IPS-NIHi11 (cell line): ENCODE results near the gene LRP1.
A peak's percentile ranks its signal among the peaks of the same experiment; 100 is the strongest.

Experiments
- DNase-seq: peaks from one replicate; pipeline ENCODE4 v3.0.0; 2012; ENCODE audit warnings: mixed read lengths, low spot score

LRP1 gene

GRCh38 chr12:57175428-57176138 is 47.3 kb downstream of the LRP1 start:
- peak; percentile 95 for DNase-seq

- no peak for DNase-seq
Measured at GRCh38 chr12:57176139-57176477, 47.8 kb downstream of the LRP1 start.

- DNase-seq: no peak
Measured at GRCh38 chr12:57176846-57177245, 48.6 kb downstream of the LRP1 start.

GRCh38 chr12:57177354-57177753 is 49.1 kb downstream of the LRP1 start:
- DNase-seq: no peak

- DNase-seq: no peak
Measured at GRCh38 chr12:57178213-57178612, 49.9 kb downstream of the LRP1 start.

- DNase-seq: no peak
Measured at GRCh38 chr12:57179331-57180086, 51.2 kb downstream of the LRP1 start.

GRCh38 chr12:57180321-57180989 is 52.2 kb downstream of the LRP1 start:
- no peak for DNase-seq

- no peak for DNase-seq
Measured at GRCh38 chr12:57181072-57181471, 52.8 kb downstream of the LRP1 start.

- DNase-seq: no peak
Measured at GRCh38 chr12:57181561-57182155, 53.4 kb downstream of the LRP1 start.

- peak; percentile 99 for DNase-seq
Measured at GRCh38 chr12:57182918-57183575, 54.8 kb downstream of the LRP1 start.

GRCh38 chr12:57183939-57184725 is 55.8 kb downstream of the LRP1 start:
- no peak for DNase-seq

GRCh38 chr12:57185403-57185802 is 57.1 kb downstream of the LRP1 start:
- no peak for DNase-seq

GRCh38 chr12:57185906-57186508 is 57.7 kb downstream of the LRP1 start:
- DNase-seq: no peak

GRCh38 chr12:57187222-57188089 is 59.2 kb downstream of the LRP1 start:
- DNase-seq: no peak

- no peak for DNase-seq
Measured at GRCh38 chr12:57188090-57188425, 59.8 kb downstream of the LRP1 start.

GRCh38 chr12:57190037-57190436 is 61.8 kb downstream of the LRP1 start:
- DNase-seq: no peak

- no peak for DNase-seq
Measured at GRCh38 chr12:57190821-57191220, 62.5 kb downstream of the LRP1 start.

- no peak for DNase-seq
Measured at GRCh38 chr12:57191410-57191809, 63.1 kb downstream of the LRP1 start.

- DNase-seq: no peak
Measured at GRCh38 chr12:57192920-57193319, 64.6 kb downstream of the LRP1 start.

- DNase-seq: no peak
Measured at GRCh38 chr12:57193706-57194245, 65.5 kb downstream of the LRP1 start.
